ENCODE data around the gene LRRC40.
"Not testable (repeated sequence)": the region's sequence is repeated elsewhere in the genome, so short reads cannot be mapped to it uniquely, and the experiment has no call there.

The LRRC40 gene

GRCh38 chr1:70211541-70211940, 6.2 kb upstream of the LRRC40 start:
- FAIRE-seq (no peak), DNase-seq (ENCODE audit: insufficient read length, low spot score) (no peak)
- no peak for TF ChIP-seq POLR2A (IDR thresholded peaks at IDR 0.05; ENCODE audit: low read depth, low read length)

- DNase-seq (ENCODE audit: insufficient read length, low spot score) (no peak), FAIRE-seq (no peak)
- no peak for TF ChIP-seq POLR2A (IDR thresholded peaks at IDR 0.05; ENCODE audit: low read depth, low read length)
Measured at GRCh38 chr1:70210820-70211219, 5.4 kb upstream of the LRRC40 start.

GRCh38 chr1:70208292-70208691, 2.9 kb upstream of the LRRC40 start:
- FAIRE-seq (no peak), DNase-seq (ENCODE audit: insufficient read length, low spot score) (no peak)
- TF ChIP-seq POLR2A (IDR thresholded peaks at IDR 0.05; ENCODE audit: low read depth, low read length) = no peak

GRCh38 chr1:70207492-70207891, 2.1 kb upstream of the LRRC40 start:
- no peak for TF ChIP-seq POLR2A (IDR thresholded peaks at IDR 0.05; ENCODE audit: low read depth, low read length)
- DNase-seq (ENCODE audit: insufficient read length, low spot score) = no peak
- no peak for FAIRE-seq

- DNase-seq (ENCODE audit: insufficient read length, low spot score); FAIRE-seq: not testable (repeated sequence)
Measured at GRCh38 chr1:70206833-70207232, 1.5 kb upstream of the LRRC40 start.

GRCh38 chr1:70205071-70205433, 327 bp downstream of the LRRC40 start:
- DNase-seq (ENCODE audit: insufficient read length, low spot score) (peak; percentile 9), FAIRE-seq (peak; percentile 6)
- TF ChIP-seq POLR2A (IDR thresholded peaks at IDR 0.05; ENCODE audit: low read depth, low read length) = no peak

- TF ChIP-seq POLR2A (IDR thresholded peaks at IDR 0.05; ENCODE audit: low read depth, low read length) = no peak
- no peak for DNase-seq (ENCODE audit: insufficient read length, low spot score)
- FAIRE-seq = no peak
Measured at GRCh38 chr1:70204600-70204999, 779 bp downstream of the LRRC40 start.

GRCh38 chr1:70204139-70204538, 1.2 kb downstream of the LRRC40 start:
- no peak for FAIRE-seq
- no peak for TF ChIP-seq POLR2A (IDR thresholded peaks at IDR 0.05; ENCODE audit: low read depth, low read length)
- no peak for DNase-seq (ENCODE audit: insufficient read length, low spot score)

GRCh38 chr1:70202173-70202758, 3.1 kb downstream of the LRRC40 start:
- no peak for DNase-seq (ENCODE audit: insufficient read length, low spot score)
- no peak for TF ChIP-seq POLR2A (IDR thresholded peaks at IDR 0.05; ENCODE audit: low read depth, low read length)
- FAIRE-seq = no peak

- DNase-seq (ENCODE audit: insufficient read length, low spot score) (no peak), FAIRE-seq (no peak)
- TF ChIP-seq POLR2A (IDR thresholded peaks at IDR 0.05; ENCODE audit: low read depth, low read length) = no peak
Measured at GRCh38 chr1:70200065-70200464, 5.3 kb downstream of the LRRC40 start.

- DNase-seq (ENCODE audit: insufficient read length, low spot score) = no peak
- FAIRE-seq = peak; percentile 33
- TF ChIP-seq POLR2A (IDR thresholded peaks at IDR 0.05; ENCODE audit: low read depth, low read length) = no peak
Measured at GRCh38 chr1:70196333-70196732, 9.0 kb downstream of the LRRC40 start.

GRCh38 chr1:70195342-70195741, 10.0 kb downstream of the LRRC40 start:
- no peak for FAIRE-seq
- no peak for DNase-seq (ENCODE audit: insufficient read length, low spot score)
- no peak for TF ChIP-seq POLR2A (IDR thresholded peaks at IDR 0.05; ENCODE audit: low read depth, low read length)

GRCh38 chr1:70194601-70195000, 10.8 kb downstream of the LRRC40 start:
- no peak for FAIRE-seq
- TF ChIP-seq POLR2A (IDR thresholded peaks at IDR 0.05; ENCODE audit: low read depth, low read length) = no peak
- DNase-seq (ENCODE audit: insufficient read length, low spot score) = no peak

GRCh38 chr1:70192446-70192845, 12.9 kb downstream of the LRRC40 start:
- FAIRE-seq; DNase-seq (ENCODE audit: insufficient read length, low spot score): not testable (repeated sequence)

GRCh38 chr1:70190180-70190579, 15.2 kb downstream of the LRRC40 start:
- FAIRE-seq = no peak
- no peak for TF ChIP-seq POLR2A (IDR thresholded peaks at IDR 0.05; ENCODE audit: low read depth, low read length)
- no peak for DNase-seq (ENCODE audit: insufficient read length, low spot score)

GRCh38 chr1:70188522-70188921, 16.9 kb downstream of the LRRC40 start:
- FAIRE-seq (no peak), DNase-seq (ENCODE audit: insufficient read length, low spot score) (no peak)
- TF ChIP-seq POLR2A (IDR thresholded peaks at IDR 0.05; ENCODE audit: low read depth, low read length) = no peak

GRCh38 chr1:70185181-70185580, 20.2 kb downstream of the LRRC40 start:
- not testable (repeated sequence) for DNase-seq (ENCODE audit: insufficient read length, low spot score); FAIRE-seq

Measured in H54 (cell line).